Measurements from ENCODE around the gene CERS6.

CERS6 gene

DNA sequence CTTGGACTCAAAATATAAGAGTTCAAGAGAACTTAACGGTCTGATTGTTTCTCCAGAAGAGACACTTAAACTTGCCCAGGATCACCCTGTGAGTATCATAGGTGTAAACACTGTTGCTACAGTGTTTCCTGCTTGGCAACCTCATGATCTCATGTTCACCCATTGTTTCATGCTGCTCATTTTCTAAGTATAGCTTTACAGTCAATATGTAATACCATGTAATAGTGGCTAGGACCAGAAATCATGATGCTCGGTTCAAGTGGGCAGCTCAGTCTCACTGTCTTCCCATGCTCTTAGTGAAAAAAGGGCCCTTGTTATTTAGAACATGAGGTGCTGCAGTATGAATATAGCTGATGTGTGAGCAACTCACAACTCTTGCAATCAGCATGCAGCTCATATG is 157.5 kb downstream of the CERS6 start:
- no peaks in the 10 kb centered on the region for H3K9me3 ChIP-seq (ENCODE audit: control insufficient read depth, low read length)
- no peak for DNase-seq (ENCODE audit: low read depth)
- H3K4me3 ChIP-seq (ENCODE audit: low read length), result no peak overlapping the region
- no peak overlapping the region for H3K9ac ChIP-seq (ENCODE audit: low read length)
- H3K4me1 ChIP-seq (ENCODE audit: control insufficient read depth, insufficient read depth, low read length), result peaks cover 10% of the 10 kb centered on the region
- no peaks in the 10 kb centered on the region for H3K27me3 ChIP-seq (replicated peaks; ENCODE audit: control insufficient read depth, insufficient read depth, low read length)
- H3K36me3 ChIP-seq (ENCODE audit: control insufficient read depth, insufficient read depth, low read length, severe bottlenecking), result no peaks in the 10 kb centered on the region

DNA sequence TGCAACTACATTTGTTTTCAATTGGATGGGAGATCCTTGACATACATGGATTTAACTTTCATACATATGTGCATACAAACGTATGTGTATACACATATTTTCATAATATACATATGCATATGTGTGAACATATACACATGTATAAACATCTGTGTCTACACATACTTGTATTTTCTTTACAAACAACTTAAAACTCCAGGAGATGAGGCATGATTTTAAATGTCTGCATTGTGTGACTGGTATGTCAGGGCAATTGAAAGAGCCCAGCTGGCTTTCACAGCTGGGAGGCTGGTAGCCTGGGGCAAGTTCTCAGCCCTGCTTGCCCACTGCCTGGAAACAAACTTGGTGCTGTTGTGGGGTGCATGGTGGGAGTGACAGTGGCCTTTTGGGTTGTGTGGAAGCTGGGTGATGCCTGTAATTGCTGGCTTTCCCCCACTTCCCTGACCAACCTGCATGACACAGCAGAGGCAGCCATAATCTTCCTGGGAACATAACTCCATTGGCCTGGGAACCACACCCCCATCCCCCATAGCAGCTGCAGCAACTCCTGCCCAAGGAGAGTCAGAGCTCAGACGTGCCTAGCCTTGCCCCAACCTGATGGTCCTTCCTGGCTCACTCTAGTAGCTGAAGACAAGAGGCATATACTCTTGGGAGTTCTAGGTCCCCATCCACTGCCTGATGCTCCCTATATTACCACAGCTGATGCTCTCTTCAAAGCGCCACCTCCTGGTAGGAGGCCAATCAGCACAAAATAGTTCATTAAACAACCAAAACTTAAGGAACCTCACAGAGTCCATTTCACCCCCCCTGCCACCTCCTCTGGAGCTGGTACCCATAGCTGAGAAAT is 158.3 kb downstream of the CERS6 start:
- H3K36me3 ChIP-seq (ENCODE audit: control insufficient read depth, insufficient read depth, low read length, severe bottlenecking), result no peaks in the 10 kb centered on the region
- no peaks in the 10 kb centered on the region for H3K27me3 ChIP-seq (replicated peaks; ENCODE audit: control insufficient read depth, insufficient read depth, low read length)
- DNase-seq (ENCODE audit: low read depth), result no peak
- peaks cover 1% of the 10 kb centered on the region for H3K4me1 ChIP-seq (ENCODE audit: control insufficient read depth, insufficient read depth, low read length)
- H3K9me3 ChIP-seq (ENCODE audit: control insufficient read depth, low read length), result no peaks in the 10 kb centered on the region
- H3K9ac ChIP-seq (ENCODE audit: low read length), result no peak overlapping the region
- no peak overlapping the region for H3K4me3 ChIP-seq (ENCODE audit: low read length)

DNA sequence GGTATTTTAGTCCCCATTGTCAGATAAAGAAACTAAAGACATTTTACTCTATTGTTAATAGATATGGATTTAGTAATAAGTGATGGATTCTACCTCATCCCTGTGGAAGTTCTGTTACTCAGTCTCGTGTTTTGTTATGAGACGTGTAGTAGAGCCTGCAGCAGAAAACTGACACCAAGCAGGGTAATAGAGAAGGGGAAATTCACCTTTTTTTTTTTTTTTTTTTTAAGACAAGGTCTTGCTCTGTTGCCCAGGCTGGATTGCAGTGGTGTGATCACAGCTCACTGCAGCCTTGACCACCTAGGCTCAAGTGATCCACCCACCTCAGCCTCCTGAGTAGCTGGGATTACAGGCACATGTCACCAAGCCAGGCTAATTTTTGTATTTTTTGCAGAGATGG is 164.5 kb downstream of the CERS6 start:
- Histone ChIP-seq H3K9me3 (ENCODE audit: control insufficient read depth, low read length) (no peaks in the 10 kb centered on the region), H3K4me3 (ENCODE audit: low read length) (no peak overlapping the region), H3K36me3 (ENCODE audit: control insufficient read depth, insufficient read depth, low read length, severe bottlenecking) (no peaks in the 10 kb centered on the region), H3K9ac (ENCODE audit: low read length) (no peak overlapping the region), H3K27me3 (replicated peaks; ENCODE audit: control insufficient read depth, insufficient read depth, low read length) (no peaks in the 10 kb centered on the region), H3K4me1 (ENCODE audit: control insufficient read depth, insufficient read depth, low read length) (no peaks in the 10 kb centered on the region)
- no peak for DNase-seq (ENCODE audit: low read depth)

DNA sequence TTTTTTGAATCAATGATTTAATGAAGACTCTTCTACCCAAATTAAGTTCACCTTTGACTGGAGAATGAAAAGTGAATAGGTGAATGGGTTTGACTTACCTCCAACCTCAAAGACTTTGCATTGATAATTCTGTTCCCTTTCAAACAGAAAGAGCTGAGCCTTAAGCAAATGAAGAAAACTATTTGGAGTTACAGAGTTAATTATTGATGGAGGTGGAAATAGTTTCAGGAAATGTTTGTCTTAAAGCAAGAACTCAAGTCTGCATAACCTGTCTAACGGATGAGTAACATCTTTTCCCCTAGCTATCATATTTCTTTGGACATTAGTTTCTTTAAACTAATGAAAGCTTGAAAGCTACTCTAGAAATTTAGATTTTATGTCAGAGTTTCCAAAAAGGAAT is 166.5 kb downstream of the CERS6 start:
- H3K27me3 ChIP-seq (replicated peaks; ENCODE audit: control insufficient read depth, insufficient read depth, low read length), result no peaks in the 10 kb centered on the region
- H3K9me3 ChIP-seq (ENCODE audit: control insufficient read depth, low read length), result no peaks in the 10 kb centered on the region
- H3K9ac ChIP-seq (ENCODE audit: low read length), result no peak overlapping the region
- no peak overlapping the region for H3K4me3 ChIP-seq (ENCODE audit: low read length)
- no peak for DNase-seq (ENCODE audit: low read depth)
- no peaks in the 10 kb centered on the region for H3K4me1 ChIP-seq (ENCODE audit: control insufficient read depth, insufficient read depth, low read length)
- no peaks in the 10 kb centered on the region for H3K36me3 ChIP-seq (ENCODE audit: control insufficient read depth, insufficient read depth, low read length, severe bottlenecking)

DNA sequence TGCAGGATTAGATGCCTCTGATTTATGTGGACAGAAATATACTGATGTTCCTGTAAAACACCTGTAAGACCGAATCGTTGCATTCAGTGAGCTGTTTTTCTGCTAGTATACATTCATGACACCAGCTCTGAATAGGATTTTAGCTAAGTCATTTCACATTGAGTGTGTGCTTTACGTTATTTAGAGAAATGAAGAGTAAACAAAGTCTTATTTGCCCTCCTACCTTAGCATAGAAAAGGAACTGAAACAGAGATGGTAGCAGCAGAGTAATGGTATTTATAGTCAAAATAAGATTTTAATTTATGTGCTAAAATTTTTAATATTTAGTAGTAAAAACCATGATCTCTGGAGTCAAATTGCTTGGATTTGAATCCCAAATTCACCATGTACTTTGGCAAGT is 168.0 kb downstream of the CERS6 start:
- H3K9me3 ChIP-seq (ENCODE audit: control insufficient read depth, low read length), result no peaks in the 10 kb centered on the region
- no peaks in the 10 kb centered on the region for H3K36me3 ChIP-seq (ENCODE audit: control insufficient read depth, insufficient read depth, low read length, severe bottlenecking)
- H3K4me1 ChIP-seq (ENCODE audit: control insufficient read depth, insufficient read depth, low read length), result no peaks in the 10 kb centered on the region
- H3K9ac ChIP-seq (ENCODE audit: low read length), result no peak overlapping the region
- DNase-seq (ENCODE audit: low read depth), result no peak
- H3K27me3 ChIP-seq (replicated peaks; ENCODE audit: control insufficient read depth, insufficient read depth, low read length), result no peaks in the 10 kb centered on the region
- no peak overlapping the region for H3K4me3 ChIP-seq (ENCODE audit: low read length)

DNA sequence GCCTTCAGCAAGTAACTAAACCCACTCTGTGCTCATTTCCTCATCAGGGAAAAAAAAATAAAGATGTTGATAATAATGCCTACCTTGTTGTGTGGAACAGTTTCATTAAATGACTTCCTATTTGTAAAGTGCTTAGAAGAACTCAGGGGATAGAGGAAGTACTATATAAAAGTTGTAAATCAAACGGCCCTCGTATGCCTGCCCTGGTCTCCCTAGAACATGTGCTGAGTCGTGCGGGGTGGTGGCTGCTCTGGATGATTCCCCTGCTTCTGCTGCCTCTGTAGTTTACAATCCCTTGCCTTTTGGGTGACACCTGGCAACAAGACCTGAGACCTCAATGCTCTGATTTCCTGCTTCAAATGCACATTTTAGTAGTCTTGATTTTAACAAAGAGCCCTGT is 170.0 kb downstream of the CERS6 start:
- Histone ChIP-seq H3K27me3 (replicated peaks; ENCODE audit: control insufficient read depth, insufficient read depth, low read length) (no peaks in the 10 kb centered on the region), H3K9me3 (ENCODE audit: control insufficient read depth, low read length) (no peaks in the 10 kb centered on the region), H3K36me3 (ENCODE audit: control insufficient read depth, insufficient read depth, low read length, severe bottlenecking) (no peaks in the 10 kb centered on the region), H3K4me3 (ENCODE audit: low read length) (no peak overlapping the region), H3K4me1 (ENCODE audit: control insufficient read depth, insufficient read depth, low read length) (no peaks in the 10 kb centered on the region), H3K9ac (ENCODE audit: low read length) (no peak overlapping the region)
- no peak for DNase-seq (ENCODE audit: low read depth)

DNA sequence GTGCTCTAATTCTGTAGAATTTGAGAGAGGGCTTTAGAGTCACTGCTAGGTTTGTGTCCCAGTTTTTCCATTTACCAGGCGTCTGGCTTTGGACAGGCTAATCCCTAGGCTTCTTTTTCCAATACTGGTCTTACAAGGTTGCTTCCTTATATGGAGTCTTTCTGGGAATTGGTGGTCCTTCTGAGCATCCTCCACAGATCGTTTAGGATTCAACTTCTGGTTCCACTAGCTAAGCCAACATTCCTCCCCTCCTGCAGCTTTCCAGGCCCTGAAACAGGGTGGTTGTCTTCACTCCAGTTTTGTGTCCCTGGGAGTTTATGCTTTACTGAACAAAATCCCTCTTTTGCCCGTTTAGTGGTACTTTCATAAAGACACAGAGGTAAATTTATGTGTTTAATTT is 170.6 kb downstream of the CERS6 start:
- Histone ChIP-seq H3K9ac (ENCODE audit: low read length) (no peak overlapping the region), H3K9me3 (ENCODE audit: control insufficient read depth, low read length) (no peaks in the 10 kb centered on the region), H3K36me3 (ENCODE audit: control insufficient read depth, insufficient read depth, low read length, severe bottlenecking) (no peaks in the 10 kb centered on the region), H3K4me1 (ENCODE audit: control insufficient read depth, insufficient read depth, low read length) (no peaks in the 10 kb centered on the region), H3K27me3 (replicated peaks; ENCODE audit: control insufficient read depth, insufficient read depth, low read length) (no peaks in the 10 kb centered on the region), H3K4me3 (ENCODE audit: low read length) (no peak overlapping the region)
- no peak for DNase-seq (ENCODE audit: low read depth)

DNA sequence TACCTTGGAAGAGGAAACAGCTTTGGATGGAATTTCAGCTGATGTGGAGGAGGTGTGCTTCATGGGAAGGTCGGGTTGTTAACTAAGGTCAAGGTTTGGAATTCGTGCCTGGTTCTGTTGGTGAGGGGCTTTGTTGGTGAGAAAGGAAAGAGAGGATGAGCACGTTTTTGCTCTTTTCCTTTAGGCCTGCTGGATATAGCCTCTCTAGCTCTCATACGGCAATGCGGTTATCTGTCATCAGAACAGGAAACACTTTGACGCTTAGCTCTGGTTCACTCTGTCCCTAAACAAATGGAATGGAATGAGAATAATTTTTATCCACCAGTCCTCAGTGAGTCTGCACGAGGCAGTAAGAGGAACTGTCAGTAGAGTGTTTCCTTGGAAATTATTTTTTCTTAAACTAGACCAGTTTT is 176.6 kb downstream of the CERS6 start:
- Histone ChIP-seq H3K4me1 (ENCODE audit: control insufficient read depth, insufficient read depth, low read length) (peaks cover 3% of the 10 kb centered on the region), H3K27me3 (replicated peaks; ENCODE audit: control insufficient read depth, insufficient read depth, low read length) (no peaks in the 10 kb centered on the region), H3K4me3 (ENCODE audit: low read length) (no peak overlapping the region), H3K9me3 (ENCODE audit: control insufficient read depth, low read length) (no peaks in the 10 kb centered on the region), H3K9ac (ENCODE audit: low read length) (no peak overlapping the region), H3K36me3 (ENCODE audit: control insufficient read depth, insufficient read depth, low read length, severe bottlenecking) (no peaks in the 10 kb centered on the region)
- no peak for DNase-seq (ENCODE audit: low read depth)

DNA sequence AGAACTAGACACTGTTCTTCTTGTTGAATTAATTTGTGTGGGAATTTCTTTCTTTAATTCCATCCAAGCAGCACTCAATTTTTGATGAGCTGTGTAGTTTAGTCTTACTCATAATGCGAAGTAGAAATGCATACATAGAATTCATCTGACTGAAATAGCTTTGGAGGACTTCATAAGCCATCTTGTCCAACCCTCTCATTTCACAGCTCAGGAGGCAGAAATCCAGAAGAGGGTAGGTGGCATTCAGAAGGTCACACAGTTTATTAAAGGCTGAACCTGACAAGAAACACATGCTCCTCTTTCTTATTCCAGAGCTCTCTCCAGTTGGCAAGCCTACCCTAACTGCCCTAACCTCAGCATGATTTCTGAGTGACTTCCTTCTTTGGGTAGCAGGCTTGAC is 177.1 kb downstream of the CERS6 start:
- DNase-seq (ENCODE audit: low read depth), result no peak
- H3K9me3 ChIP-seq (ENCODE audit: control insufficient read depth, low read length), result no peaks in the 10 kb centered on the region
- no peak overlapping the region for H3K9ac ChIP-seq (ENCODE audit: low read length)
- H3K27me3 ChIP-seq (replicated peaks; ENCODE audit: control insufficient read depth, insufficient read depth, low read length), result no peaks in the 10 kb centered on the region
- H3K4me3 ChIP-seq (ENCODE audit: low read length), result no peak overlapping the region
- no peaks in the 10 kb centered on the region for H3K36me3 ChIP-seq (ENCODE audit: control insufficient read depth, insufficient read depth, low read length, severe bottlenecking)
- peaks cover 3% of the 10 kb centered on the region for H3K4me1 ChIP-seq (ENCODE audit: control insufficient read depth, insufficient read depth, low read length)

DNA sequence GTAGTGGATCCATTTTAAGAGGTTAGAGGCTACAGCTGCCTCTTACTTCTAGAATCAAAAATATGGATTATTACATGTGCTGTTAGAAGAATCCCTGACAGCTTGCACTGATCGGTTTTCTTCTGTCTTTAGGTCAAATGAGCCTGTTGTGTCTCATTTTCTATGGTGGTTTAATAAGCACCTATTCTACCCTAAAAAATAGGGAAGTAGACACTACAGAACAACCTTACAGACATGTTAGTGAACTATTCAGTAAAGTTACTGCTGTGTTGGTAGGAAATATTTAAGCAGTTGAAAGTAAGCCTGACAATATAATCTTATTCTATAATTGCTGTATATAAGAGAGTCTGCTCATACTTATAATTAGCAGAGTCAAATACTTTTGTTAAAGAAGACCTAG is 177.8 kb downstream of the CERS6 start:
- no peak overlapping the region for H3K4me3 ChIP-seq (ENCODE audit: low read length)
- DNase-seq (ENCODE audit: low read depth), result no peak
- H3K9ac ChIP-seq (ENCODE audit: low read length), result no peak overlapping the region
- peaks cover 3% of the 10 kb centered on the region for H3K4me1 ChIP-seq (ENCODE audit: control insufficient read depth, insufficient read depth, low read length)
- no peaks in the 10 kb centered on the region for H3K9me3 ChIP-seq (ENCODE audit: control insufficient read depth, low read length)
- H3K36me3 ChIP-seq (ENCODE audit: control insufficient read depth, insufficient read depth, low read length, severe bottlenecking), result no peaks in the 10 kb centered on the region
- H3K27me3 ChIP-seq (replicated peaks; ENCODE audit: control insufficient read depth, insufficient read depth, low read length), result no peaks in the 10 kb centered on the region

DNA sequence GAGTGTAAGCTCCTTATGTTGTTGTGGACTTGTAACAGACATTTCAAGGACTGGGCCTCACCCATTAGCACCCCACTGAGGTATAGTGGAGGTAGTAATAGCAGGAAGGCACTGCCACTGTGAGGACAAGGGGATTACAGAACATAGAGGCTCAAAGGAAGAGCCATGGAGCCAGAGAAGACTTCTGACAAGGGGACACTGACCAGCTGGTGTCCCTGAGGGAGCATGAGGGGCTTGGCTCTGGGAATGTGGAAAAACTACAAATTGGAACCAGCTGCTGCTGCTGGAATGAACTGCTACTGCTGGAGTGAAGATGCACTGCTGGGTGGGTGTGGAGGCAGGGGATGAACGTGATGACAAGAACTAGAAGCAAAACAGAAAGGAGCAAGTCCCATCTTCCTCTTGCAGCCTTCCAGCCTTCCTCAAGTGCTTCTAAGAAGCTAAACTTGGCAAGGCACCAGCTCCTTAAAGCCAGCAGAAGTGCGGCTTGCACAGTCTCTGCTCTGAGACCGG is 179.0 kb downstream of the CERS6 start:
- H3K9ac ChIP-seq (ENCODE audit: low read length), result no peak overlapping the region
- no peaks in the 10 kb centered on the region for H3K27me3 ChIP-seq (replicated peaks; ENCODE audit: control insufficient read depth, insufficient read depth, low read length)
- H3K4me3 ChIP-seq (ENCODE audit: low read length), result no peak overlapping the region
- DNase-seq (ENCODE audit: low read depth), result peak; percentile 55
- H3K9me3 ChIP-seq (ENCODE audit: control insufficient read depth, low read length), result no peaks in the 10 kb centered on the region
- H3K4me1 ChIP-seq (ENCODE audit: control insufficient read depth, insufficient read depth, low read length), result peaks cover 3% of the 10 kb centered on the region
- H3K36me3 ChIP-seq (ENCODE audit: control insufficient read depth, insufficient read depth, low read length, severe bottlenecking), result no peaks in the 10 kb centered on the region

DNA sequence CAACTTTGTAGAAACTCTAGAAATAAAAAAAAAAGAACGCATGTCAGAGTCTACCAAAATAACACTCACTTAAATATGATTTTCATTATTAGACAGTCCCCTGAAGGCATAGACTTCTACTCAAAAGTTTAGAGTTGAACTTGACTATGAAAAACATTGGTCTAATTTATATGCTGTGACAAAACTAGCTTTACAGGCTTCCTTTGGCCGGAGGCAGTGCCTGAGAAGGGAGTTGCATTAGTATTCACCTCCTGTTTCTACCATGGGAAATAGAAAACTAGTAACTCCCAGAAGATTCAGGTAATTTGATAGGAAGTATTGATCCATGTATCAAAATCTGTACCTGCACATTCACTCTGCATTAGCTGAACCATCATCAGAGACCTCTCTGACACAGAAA is 182.9 kb downstream of the CERS6 start:
- Histone ChIP-seq H3K36me3 (ENCODE audit: control insufficient read depth, insufficient read depth, low read length, severe bottlenecking) (no peaks in the 10 kb centered on the region), H3K9me3 (ENCODE audit: control insufficient read depth, low read length) (no peaks in the 10 kb centered on the region), H3K9ac (ENCODE audit: low read length) (no peak overlapping the region), H3K27me3 (replicated peaks; ENCODE audit: control insufficient read depth, insufficient read depth, low read length) (no peaks in the 10 kb centered on the region), H3K4me1 (ENCODE audit: control insufficient read depth, insufficient read depth, low read length) (peaks cover 3% of the 10 kb centered on the region), H3K4me3 (ENCODE audit: low read length) (no peak overlapping the region)
- no peak for DNase-seq (ENCODE audit: low read depth)

All from adipocyte (in vitro differentiated cells).